ENCODE data around the gene NDUFB4.

DNA sequence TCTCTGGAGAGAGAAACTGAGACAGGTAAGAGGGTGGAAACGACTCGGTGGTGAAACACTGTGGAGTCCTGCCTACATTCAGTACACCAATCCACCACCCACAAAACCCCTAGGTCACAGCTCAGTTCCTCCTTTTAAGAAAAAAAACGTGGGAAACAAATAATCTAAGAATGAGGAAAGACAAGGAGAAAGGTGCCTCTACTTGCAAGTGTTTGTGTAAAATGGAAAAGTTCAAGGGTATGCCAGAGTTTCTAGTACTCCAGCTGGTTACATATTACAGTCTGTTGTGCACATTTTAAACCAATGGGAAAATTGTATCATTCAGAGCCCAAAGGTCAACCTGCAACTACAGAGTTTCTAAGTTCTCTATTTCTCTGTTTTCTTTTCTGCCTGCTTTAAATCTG, 53.7 kb downstream of the NDUFB4 start:
- no peak for TF ChIP-seq KLF13 (tag; IDR thresholded peaks at IDR 0.05; ENCODE audit: borderline replicate concordance, low read depth)
- TF ChIP-seq, protein P1, sequence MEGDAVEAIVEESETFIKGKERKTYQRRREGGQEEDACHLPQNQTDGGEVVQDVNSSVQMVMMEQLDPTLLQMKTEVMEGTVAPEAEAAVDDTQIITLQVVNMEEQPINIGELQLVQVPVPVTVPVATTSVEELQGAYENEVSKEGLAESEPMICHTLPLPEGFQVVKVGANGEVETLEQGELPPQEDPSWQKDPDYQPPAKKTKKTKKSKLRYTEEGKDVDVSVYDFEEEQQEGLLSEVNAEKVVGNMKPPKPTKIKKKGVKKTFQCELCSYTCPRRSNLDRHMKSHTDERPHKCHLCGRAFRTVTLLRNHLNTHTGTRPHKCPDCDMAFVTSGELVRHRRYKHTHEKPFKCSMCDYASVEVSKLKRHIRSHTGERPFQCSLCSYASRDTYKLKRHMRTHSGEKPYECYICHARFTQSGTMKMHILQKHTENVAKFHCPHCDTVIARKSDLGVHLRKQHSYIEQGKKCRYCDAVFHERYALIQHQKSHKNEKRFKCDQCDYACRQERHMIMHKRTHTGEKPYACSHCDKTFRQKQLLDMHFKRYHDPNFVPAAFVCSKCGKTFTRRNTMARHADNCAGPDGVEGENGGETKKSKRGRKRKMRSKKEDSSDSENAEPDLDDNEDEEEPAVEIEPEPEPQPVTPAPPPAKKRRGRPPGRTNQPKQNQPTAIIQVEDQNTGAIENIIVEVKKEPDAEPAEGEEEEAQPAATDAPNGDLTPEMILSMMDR (IDR thresholded peaks at IDR 0.05 in 2 of 3, conservative IDR thresholded peaks at IDR 0.05 in 1 of 3; ENCODE audit: insufficient read depth in 2 of 3, low read depth in 1 of 3, low read length in 3 of 3), result no peak

All from K562 (cell line).